Measurements from ENCODE around the gene CHMP1A.
"Not testable (repeated sequence)": the region's sequence is repeated elsewhere in the genome, so short reads cannot be mapped to it uniquely, and the experiment has no call there.

The CHMP1A gene

GRCh38 chr16:89691986-89692569 lies 34.6 kb upstream of the CHMP1A start:
- no peak for DNase-seq (ENCODE audit: low read depth)

GRCh38 chr16:89691231-89691985 lies 33.9 kb upstream of the CHMP1A start:
- no peak for DNase-seq (ENCODE audit: low read depth)

- no peak for DNase-seq (ENCODE audit: low read depth)
These were observed 32.9 kb upstream of the CHMP1A start for GRCh38 chr16:89690392-89690901.

- not testable (repeated sequence) for DNase-seq (ENCODE audit: low read depth)
These were observed 32.1 kb upstream of the CHMP1A start for GRCh38 chr16:89689621-89690020.

- DNase-seq (ENCODE audit: low read depth): no peak
These were observed 31.6 kb upstream of the CHMP1A start for GRCh38 chr16:89689142-89689541.

GRCh38 chr16:89688395-89688794 lies 30.9 kb upstream of the CHMP1A start:
- DNase-seq (ENCODE audit: low read depth): no peak

GRCh38 chr16:89687092-89687940 lies 29.8 kb upstream of the CHMP1A start:
- DNase-seq (ENCODE audit: low read depth): no peak

GRCh38 chr16:89686520-89687091 lies 29.1 kb upstream of the CHMP1A start, which contains the start of gene CDK10:
CDK10 (plus strand) TSS chr16:89686689; CDS start chr16:89686711, 22 bp downstream.
- DNase-seq (ENCODE audit: low read depth): peak; percentile 70

- DNase-seq (ENCODE audit: low read depth): no peak
These were observed 28.4 kb upstream of the CHMP1A start for GRCh38 chr16:89685916-89686315.

GRCh38 chr16:89678258-89678657 lies 20.8 kb upstream of the CHMP1A start:
- no peak for DNase-seq (ENCODE audit: low read depth)

GRCh38 chr16:89672177-89672941 lies 14.9 kb upstream of the CHMP1A start:
- no peak for DNase-seq (ENCODE audit: low read depth)

GRCh38 chr16:89671565-89671964 lies 14.1 kb upstream of the CHMP1A start:
- DNase-seq (ENCODE audit: low read depth): not testable (repeated sequence)

- no peak for DNase-seq (ENCODE audit: low read depth)
These were observed 13.3 kb upstream of the CHMP1A start for GRCh38 chr16:89670496-89671431.

- DNase-seq (ENCODE audit: low read depth): no peak
These were observed 12.2 kb upstream of the CHMP1A start for GRCh38 chr16:89669755-89670154.

- no peak for DNase-seq (ENCODE audit: low read depth)
These were observed 11.3 kb upstream of the CHMP1A start for GRCh38 chr16:89668790-89669158.

- DNase-seq (ENCODE audit: low read depth): no peak
These were observed 10.1 kb upstream of the CHMP1A start for GRCh38 chr16:89667633-89668032.

- DNase-seq (ENCODE audit: low read depth): not testable (repeated sequence)
These were observed 9.5 kb upstream of the CHMP1A start for GRCh38 chr16:89667000-89667399.

- not testable (repeated sequence) for DNase-seq (ENCODE audit: low read depth)
These were observed 6.7 kb upstream of the CHMP1A start for GRCh38 chr16:89664238-89664637.

- no peak for DNase-seq (ENCODE audit: low read depth)
These were observed 3.7 kb upstream of the CHMP1A start for GRCh38 chr16:89661215-89661614.

- no peak for DNase-seq (ENCODE audit: low read depth)
These were observed 2.6 kb upstream of the CHMP1A start for GRCh38 chr16:89660146-89660545.
